Nephron (organoid): ENCODE results near the gene C10orf71.

Experiments
- H3K27ac Mint-ChIP-seq, 3 experiments: 2 replicates each; pipeline ENCODE4 v1.8.0; 2020; ENCODE audit warnings: mixed read lengths in 3 of 3, mild to moderate bottlenecking in 2 of 3, moderate library complexity in 1 of 3
- H3K27me3 Mint-ChIP-seq: 2 replicates; pipeline ENCODE4 v1.8.0; 2021; ENCODE audit warnings: low read depth, mild to moderate bottlenecking, moderate library complexity, mixed read lengths
- H3K36me3 Mint-ChIP-seq: 2 replicates; pipeline ENCODE4 v1.8.0; 2020; ENCODE audit warnings: low read depth, mixed read lengths
- H3K4me1 Mint-ChIP-seq: 2 replicates; pipeline ENCODE4 v1.8.0; 2020; ENCODE audit warnings: mixed read lengths
- H3K4me3 Mint-ChIP-seq, 3 experiments: 2 replicates each; pipeline ENCODE4 v1.8.0; 2020; ENCODE audit warnings: mild to moderate bottlenecking in 3 of 3, mixed read lengths in 3 of 3, moderate library complexity in 2 of 3
- H3K9me3 Mint-ChIP-seq: 2 replicates; pipeline ENCODE4 v1.8.0; 2020; ENCODE audit warnings: mixed read lengths
- TF ChIP-seq, protein P1 (sequence below), 3 experiments: fragments of 200-600 bp; sonication (generic); IDR thresholded peaks; one replicate each; pipeline ENCODE4 v1.5.0; 2021; ENCODE audit warnings: antibody characterized with exemption in 3 of 3; ENCODE audit not compliant: unreplicated experiment in 3 of 3

C10orf71 gene

GRCh38 chr10:49356181-49356580 is 57.2 kb downstream of the C10orf71 start:
- peaks cover 14% of the 10 kb centered on the region for H3K27me3 Mint-ChIP-seq
- no peaks in the 10 kb centered on the region for H3K4me1 Mint-ChIP-seq
- TF ChIP-seq, protein P1, sequence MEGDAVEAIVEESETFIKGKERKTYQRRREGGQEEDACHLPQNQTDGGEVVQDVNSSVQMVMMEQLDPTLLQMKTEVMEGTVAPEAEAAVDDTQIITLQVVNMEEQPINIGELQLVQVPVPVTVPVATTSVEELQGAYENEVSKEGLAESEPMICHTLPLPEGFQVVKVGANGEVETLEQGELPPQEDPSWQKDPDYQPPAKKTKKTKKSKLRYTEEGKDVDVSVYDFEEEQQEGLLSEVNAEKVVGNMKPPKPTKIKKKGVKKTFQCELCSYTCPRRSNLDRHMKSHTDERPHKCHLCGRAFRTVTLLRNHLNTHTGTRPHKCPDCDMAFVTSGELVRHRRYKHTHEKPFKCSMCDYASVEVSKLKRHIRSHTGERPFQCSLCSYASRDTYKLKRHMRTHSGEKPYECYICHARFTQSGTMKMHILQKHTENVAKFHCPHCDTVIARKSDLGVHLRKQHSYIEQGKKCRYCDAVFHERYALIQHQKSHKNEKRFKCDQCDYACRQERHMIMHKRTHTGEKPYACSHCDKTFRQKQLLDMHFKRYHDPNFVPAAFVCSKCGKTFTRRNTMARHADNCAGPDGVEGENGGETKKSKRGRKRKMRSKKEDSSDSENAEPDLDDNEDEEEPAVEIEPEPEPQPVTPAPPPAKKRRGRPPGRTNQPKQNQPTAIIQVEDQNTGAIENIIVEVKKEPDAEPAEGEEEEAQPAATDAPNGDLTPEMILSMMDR (IDR thresholded peaks at IDR 0.05; ENCODE audit: unreplicated experiment in 3 of 3) = no peak
- no peaks in the 10 kb centered on the region for H3K36me3 Mint-ChIP-seq
- peaks cover 8% of the 10 kb centered on the region for H3K9me3 Mint-ChIP-seq
- no peak overlapping the region for H3K27ac Mint-ChIP-seq
- H3K4me3 Mint-ChIP-seq = no peak overlapping the region

DNA sequence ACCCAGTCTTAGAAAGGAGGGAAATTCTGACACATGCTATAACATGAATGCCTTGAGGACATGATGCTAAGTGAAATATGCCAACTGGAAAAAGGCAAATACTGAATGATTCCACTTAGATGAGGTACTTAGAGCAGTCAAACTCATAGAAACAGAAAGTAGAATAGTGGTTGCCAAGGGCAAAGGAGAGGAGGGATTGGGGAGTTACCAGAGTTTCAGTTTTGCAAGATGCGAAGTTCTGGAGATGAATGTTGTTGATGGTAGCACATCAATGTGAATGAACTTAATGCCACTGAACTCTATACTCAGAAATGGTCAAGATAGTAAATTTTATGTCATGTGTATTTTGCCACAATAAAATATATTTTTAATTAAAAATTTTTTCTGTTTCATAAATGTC is 58.0 kb downstream of the C10orf71 start:
- Mint-ChIP-seq H3K27me3 (peaks cover 11% of the 10 kb centered on the region), H3K27ac (no peak overlapping the region), H3K4me3 (no peak overlapping the region), H3K9me3 (peaks cover 8% of the 10 kb centered on the region), H3K4me1 (no peaks in the 10 kb centered on the region), H3K36me3 (no peaks in the 10 kb centered on the region)
- TF ChIP-seq, protein P1 (IDR thresholded peaks at IDR 0.05; ENCODE audit: unreplicated experiment in 3 of 3) = no peak

GRCh38 chr10:49357910-49358309 is 58.9 kb downstream of the C10orf71 start:
- Mint-ChIP-seq H3K27ac (no peak overlapping the region), H3K36me3 (no peaks in the 10 kb centered on the region), H3K4me3 (no peak overlapping the region), H3K9me3 (peaks cover 8% of the 10 kb centered on the region), H3K27me3 (peaks cover 19% of the 10 kb centered on the region), H3K4me1 (no peaks in the 10 kb centered on the region)
- TF ChIP-seq, protein P1 (IDR thresholded peaks at IDR 0.05; ENCODE audit: unreplicated experiment in 3 of 3) = no peak

DNA sequence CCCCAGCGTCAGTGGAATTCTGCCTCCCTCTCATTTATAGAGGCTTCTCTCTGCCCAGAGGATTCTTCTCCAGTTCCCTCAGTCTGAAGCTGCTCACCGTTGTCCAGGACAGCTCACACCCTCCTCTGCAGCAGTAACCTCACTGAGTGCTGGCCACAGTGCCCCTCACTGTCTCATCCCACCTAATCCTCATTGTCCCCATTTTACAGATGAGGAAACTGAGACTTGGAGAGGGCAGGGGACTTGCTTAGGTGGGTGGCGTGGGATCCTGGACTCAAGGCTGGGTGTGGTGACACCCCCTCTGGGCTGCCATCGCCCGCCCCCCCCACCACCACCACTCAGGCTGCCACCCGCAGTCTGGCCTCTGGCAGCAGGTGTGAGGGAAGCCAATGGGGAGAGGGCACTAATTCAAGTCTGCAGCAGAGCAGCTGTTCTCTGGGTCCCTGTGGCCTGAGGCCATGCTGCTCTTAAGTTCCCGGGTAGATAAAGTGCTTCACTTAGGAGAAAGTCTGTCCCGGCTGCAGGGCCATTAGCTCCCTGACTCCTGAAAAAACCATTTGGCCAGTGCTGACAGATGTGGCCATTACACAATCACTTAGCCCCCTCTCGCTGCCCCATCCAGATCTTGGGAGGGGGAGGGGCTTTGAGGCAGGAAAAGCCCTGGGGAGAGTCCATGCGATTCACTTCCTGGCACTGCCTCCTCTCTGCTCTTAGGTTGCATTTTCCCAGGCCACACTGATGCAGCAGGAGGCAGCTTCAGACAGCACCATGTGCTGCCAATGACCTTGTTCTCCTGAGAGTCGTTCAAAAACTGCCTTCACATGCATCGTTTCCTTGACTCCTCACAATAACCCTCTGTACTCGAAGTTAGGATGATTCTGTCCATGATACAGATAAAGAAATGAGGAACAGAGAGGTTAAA is 60.6 kb downstream of the C10orf71 start:
- Mint-ChIP-seq H3K27me3 (peaks cover 19% of the 10 kb centered on the region), H3K27ac (no peak overlapping the region), H3K4me3 (no peak overlapping the region), H3K4me1 (no peaks in the 10 kb centered on the region), H3K9me3 (peaks cover 8% of the 10 kb centered on the region), H3K36me3 (no peaks in the 10 kb centered on the region)
- TF ChIP-seq, protein P1 (IDR thresholded peaks at IDR 0.05; ENCODE audit: unreplicated experiment in 3 of 3) = no peak

GRCh38 chr10:49360271-49361177 is 61.6 kb downstream of the C10orf71 start:
- TF ChIP-seq, protein P1 (IDR thresholded peaks at IDR 0.05; ENCODE audit: unreplicated experiment in 3 of 3) = no peak
- Mint-ChIP-seq H3K36me3 (no peaks in the 10 kb centered on the region), H3K4me1 (no peaks in the 10 kb centered on the region), H3K27ac (no peak overlapping the region), H3K4me3 (no peak overlapping the region), H3K27me3 (peaks cover 23% of the 10 kb centered on the region), H3K9me3 (peaks cover 8% of the 10 kb centered on the region)
